Endometrial microvascular endothelial cells (primary cell): ENCODE data around the gene TBX1. TPM values are rescaled to one million over a fixed set of nuclear protein-coding genes. Genes with fewer than 3 reads are reported as not detected.

Source experiments
- in situ Hi-C: cut with HindIII; loops from 2 replicates; pipeline ENCODE4 v1.10.0; 2017; ENCODE audit warnings: low sequenced_read_pairs, low pct_unique_long_range_greater_than_20kb; ENCODE audit errors: inconsistent ontology term
- total RNA-seq: library from RNA; depleted of rRNA; stranded (reverse); fragments of >200 nt; gene quantifications from one replicate; pipeline ENCODE4 v1.2.3, GENCODE V29; 2015; ENCODE audit errors: inconsistent ontology term

The TBX1 gene
- total RNA-seq, 1 donor from 2014 or later = not detected

DNA sequence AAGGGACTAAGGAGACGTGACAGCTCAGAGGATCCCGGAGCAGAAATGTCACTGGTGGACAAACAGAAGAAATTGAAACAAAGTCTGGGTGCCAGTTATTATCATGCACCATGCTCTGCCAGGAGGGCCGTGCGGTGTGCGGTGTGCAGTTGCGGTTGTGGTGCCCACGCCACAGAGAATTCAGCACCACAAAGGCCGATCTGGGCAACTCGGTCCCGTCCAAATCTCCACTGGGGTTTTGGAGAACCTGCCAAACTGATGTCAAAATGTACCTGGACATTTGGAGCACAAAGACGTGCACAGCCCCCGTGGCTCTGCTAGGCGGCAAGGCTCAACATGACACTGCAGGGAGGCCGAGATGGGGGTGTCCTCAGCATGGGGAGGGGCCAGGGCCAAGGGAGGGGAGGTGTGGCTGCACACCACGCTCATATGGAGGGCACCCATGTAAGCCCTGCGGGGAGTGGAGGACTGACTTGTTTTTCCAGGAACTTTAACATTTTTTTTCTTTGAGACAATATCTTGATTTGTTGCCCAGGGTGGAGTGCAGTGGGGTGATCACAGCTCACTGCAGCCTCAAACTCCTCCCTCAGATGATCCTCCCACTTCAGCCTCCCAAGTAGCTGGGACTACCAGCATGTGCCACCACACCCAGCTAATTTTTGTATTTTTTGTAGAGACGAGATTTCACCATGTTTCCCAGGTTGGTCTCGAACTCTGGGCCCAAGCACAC is 54.7 kb downstream of the TBX1 start:
- in situ Hi-C loops = no loop called here

DNA sequence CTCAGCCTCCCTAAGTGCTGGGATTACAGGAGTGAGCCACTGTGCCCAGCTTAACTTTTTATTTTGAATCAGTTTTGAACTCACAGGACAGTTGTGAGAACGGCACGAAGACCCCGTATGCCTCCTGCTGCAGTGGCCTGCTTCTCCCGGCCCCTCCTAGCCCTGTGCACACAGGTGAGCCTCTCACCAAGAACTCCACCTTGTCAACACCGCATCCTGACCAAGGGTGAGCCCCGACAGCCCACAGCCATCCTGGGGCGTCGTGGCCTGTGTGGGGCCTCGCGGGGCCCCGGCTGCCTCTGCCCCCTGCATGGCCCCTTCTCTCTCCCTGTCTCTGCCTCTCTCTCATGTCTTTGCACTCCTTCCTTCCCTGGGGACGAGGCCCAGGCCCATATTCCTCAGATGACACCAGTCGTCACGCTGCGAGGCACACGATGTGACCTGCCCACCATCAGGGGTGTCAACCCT is 55.3 kb downstream of the TBX1 start:
- in situ Hi-C loops = no loop called here

DNA sequence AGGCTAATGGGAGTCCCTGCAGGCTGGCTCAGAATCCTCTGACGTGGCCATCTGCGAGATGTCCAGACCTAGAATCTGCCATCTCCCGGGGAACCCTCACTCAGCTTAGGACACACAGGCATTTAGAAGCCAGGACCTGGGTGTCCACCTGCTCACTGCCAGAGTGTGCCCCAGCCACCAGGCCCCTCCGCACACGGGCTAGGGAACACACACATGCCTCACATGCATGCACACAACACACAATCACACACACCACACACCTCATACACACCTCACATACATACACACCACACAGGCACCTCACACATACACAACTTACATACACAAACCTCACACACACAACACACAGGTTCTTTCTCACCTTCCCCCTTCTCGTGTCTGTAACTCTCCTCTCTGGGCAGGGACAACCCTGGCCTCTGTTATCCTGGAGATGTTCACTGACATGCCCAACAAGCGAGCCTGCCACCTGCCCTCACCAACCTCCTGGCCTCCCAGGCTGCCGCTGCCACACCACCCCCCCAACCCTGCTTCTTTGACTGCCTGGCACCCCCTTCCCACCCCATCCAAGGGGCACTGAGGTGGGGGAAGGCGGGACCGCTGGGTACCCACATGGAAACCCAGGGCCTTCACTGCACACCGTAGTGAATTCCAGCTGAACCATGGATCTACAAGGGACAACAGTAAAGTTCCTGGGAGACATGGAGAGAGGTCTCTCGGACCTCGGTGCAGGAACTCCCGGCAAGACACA is 56.0 kb downstream of the TBX1 start:
- in situ Hi-C loops = no loop called here

Other genes with a start within 250 kb of the TBX1 start
- 621 TPM for gene CLDN5, start 236.4 kb upstream of the TBX1 start, total RNA-seq
- gene SEPTIN5, start 46.3 kb upstream of the TBX1 start, total RNA-seq = 0.46 TPM
- not detected for gene GP1BB, start 37.2 kb upstream of the TBX1 start, total RNA-seq
- gene GNB1L, start 94.1 kb downstream of the TBX1 start, total RNA-seq = 19.7 TPM
- gene RTL10, start 94.1 kb downstream of the TBX1 start, total RNA-seq = 36.2 TPM
- 332 TPM for gene COMT, start 181.0 kb downstream of the TBX1 start, total RNA-seq
- gene TXNRD2, start 181.0 kb downstream of the TBX1 start, total RNA-seq = 61.6 TPM